Liver (tissue), 9 donors: Measurements from ENCODE around the gene SLC37A4. TPM values are rescaled to one million over a fixed set of nuclear protein-coding genes. Genes with fewer than 3 reads are reported as not detected.

Experiments used
- DNase-seq: peaks from one replicate; pipeline ENCODE4 v3.0.0-alpha.2; 2017; ENCODE audit warnings: low spot score
- H3K27ac ChIP-seq, 2 donors: one replicate each; pipeline ENCODE4 v1.7.0; 2013; ENCODE audit warnings: inconsistent platforms in 2 of 2, low read length in 2 of 2, control low read depth in 1 of 2, low read depth in 1 of 2, mild to moderate bottlenecking in 1 of 2
- H3K27me3 ChIP-seq, 4 donors: one replicate each; pipeline versions ENCODE4 v1.6.1 to v1.7.0; 2013; ENCODE audit warnings: low read length in 3 of 4, inconsistent platforms in 1 of 4, mild to moderate bottlenecking in 1 of 4, moderate library complexity in 1 of 4; ENCODE audit not compliant: control insufficient read depth in 4 of 4, insufficient read depth in 4 of 4
- H3K36me3 ChIP-seq, 4 donors: one replicate each; pipeline versions ENCODE4 v1.6.1 to v1.7.0; 2013; ENCODE audit warnings: low read length in 3 of 4, mild to moderate bottlenecking in 3 of 4, low read depth in 1 of 4, moderate library complexity in 1 of 4; ENCODE audit not compliant: control insufficient read depth in 4 of 4, insufficient read depth in 3 of 4
- H3K4me1 ChIP-seq, 4 donors: one replicate each; pipeline versions ENCODE4 v1.6.1 to v1.7.0; 2013; ENCODE audit warnings: low read length in 3 of 4, mild to moderate bottlenecking in 3 of 4, moderate library complexity in 1 of 4; ENCODE audit not compliant: control insufficient read depth in 4 of 4, insufficient read depth in 4 of 4
- H3K4me3 ChIP-seq, 3 donors: one replicate each; pipeline versions ENCODE4 v1.6.1 to v1.7.0; 2013; ENCODE audit warnings: low read length in 3 of 3, control low read depth in 1 of 3, low read depth in 1 of 3, mild to moderate bottlenecking in 1 of 3
- H3K9ac ChIP-seq, 2 donors: one replicate each; pipeline ENCODE4 v1.7.0; 2013; ENCODE audit warnings: low read length in 2 of 2, mild to moderate bottlenecking in 2 of 2, moderate library complexity in 2 of 2, control low read depth in 1 of 2, low read depth in 1 of 2
- H3K9me3 ChIP-seq, 4 donors: one replicate each; pipeline versions ENCODE4 v1.6.1 to v1.7.0; 2013; ENCODE audit warnings: low read length in 3 of 4; ENCODE audit not compliant: control insufficient read depth in 4 of 4
- CTCF ChIP-seq: fragments of 150-350 bp; IDR thresholded peaks from 2 replicates; pipeline ENCODE4 v1.5.1; 2017; ENCODE audit warnings: improper control_type of control experiment, low read depth, low read length; ENCODE audit not compliant: missing input control
- FOXA1 ChIP-seq: IDR thresholded peaks from 2 replicates; pipeline ENCODE4 v1.6.1; 2016; ENCODE audit warnings: antibody characterized with exemption
- FOXA2 ChIP-seq: IDR thresholded peaks from 2 replicates; pipeline ENCODE4 v1.6.1; 2016; ENCODE audit warnings: antibody characterized with exemption
- HNF4A ChIP-seq, 2 donors: conservative IDR thresholded peaks; 2 replicates each; pipeline ENCODE4 v1.6.1; 2016; ENCODE audit warnings: antibody characterized with exemption in 2 of 2, mild to moderate bottlenecking in 2 of 2
- HNF4G ChIP-seq: IDR thresholded peaks from 2 replicates; pipeline ENCODE4 v1.6.1; 2016; ENCODE audit warnings: antibody characterized with exemption
- JUND ChIP-seq, 2 donors: IDR thresholded peaks; 2 replicates each; pipeline ENCODE4 v1.6.1; 2016; ENCODE audit warnings: antibody characterized with exemption in 2 of 2
- MAX ChIP-seq: IDR thresholded peaks from 2 replicates; pipeline ENCODE4 v1.6.1; 2016; ENCODE audit warnings: antibody characterized with exemption
- ZBTB33 ChIP-seq: IDR thresholded peaks from 2 replicates; pipeline ENCODE4 v1.6.1; 2016; ENCODE audit warnings: antibody characterized with exemption
- WGBS: extraction: QIAGEN DNeasy Blood & Tissue Kit; methylation state at CpG from one replicate; pipeline ENCODE4 v1.1.7; 2013; 5-methylcytosine and 5-hydroxymethylcytosine counted together
- polyA plus RNA-seq, 2 donors: library from polyadenylated mRNA; stranded (reverse) in 1 of 2; unstranded in 1 of 2; fragments of 200-250 nt in 1 of 2; fragments of >200 nt in 1 of 2; fragmentation: Nextera tagmentation in 1 of 2; extraction: Ambion mirVana in 1 of 2; gene quantifications; one replicate each; pipeline versions ENCODE4 v1.2.1 to v1.2.3, GENCODE V29; 2013 to 2015
- total RNA-seq, 2 donors: library from RNA; depleted of rRNA; stranded (reverse); fragments of >200 nt; gene quantifications; one replicate each; pipeline ENCODE4 v1.2.3, GENCODE V29; 2014
- donor health status: healthy.
- donor health status: healthy.
- donor health status: healthy.
- donor health status: healthy.
- donor health status: healthy.

The SLC37A4 gene
- total and polyA plus RNA-seq, 4 donors, result 62.7 to 184 (median 96.3) TPM

DNA sequence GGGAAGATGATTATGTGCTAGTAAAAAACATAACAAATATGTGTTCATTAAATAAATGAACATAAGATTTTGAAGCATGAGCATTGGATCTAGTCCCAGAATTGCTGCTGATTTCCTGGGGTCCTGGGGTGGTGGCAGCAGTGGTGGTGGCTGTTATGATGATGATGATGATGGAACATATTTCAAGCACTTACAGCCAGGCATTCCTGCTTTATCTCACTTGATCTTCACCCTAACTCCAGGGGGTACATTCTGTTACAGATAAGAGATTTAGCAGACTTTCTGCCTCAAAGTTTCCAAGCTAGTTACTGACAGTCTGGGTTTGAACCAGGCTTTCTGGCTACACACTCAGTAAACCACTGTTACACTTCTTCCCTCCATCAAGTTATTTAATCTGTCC is 6.9 kb downstream of the SLC37A4 start:
- DNase-seq, result no peak
- Histone ChIP-seq H3K36me3 (peaks cover 5 to 18% (median 15%) of the 10 kb centered on the region in 4 donors), H3K9ac (no peak overlapping the region), H3K4me3 (no peak overlapping the region), H3K27ac (peak overlapping the region; percentile 92 to 97), H3K4me1 (peaks cover 19 to 81% (median 66%) of the 10 kb centered on the region in 4 donors), H3K9me3 (no peaks in the 10 kb centered on the region), H3K27me3 (no peaks in the 10 kb centered on the region)
- no peak for TF ChIP-seq ZBTB33
- TF ChIP-seq CTCF, result no peak
- TF ChIP-seq FOXA2, result no peak
- no peak for TF ChIP-seq FOXA1
- TF ChIP-seq HNF4A (conservative IDR thresholded peaks at IDR 0.05), result no peak
- TF ChIP-seq MAX, result no peak
- no peak for TF ChIP-seq JUND (IDR thresholded peaks at IDR 0.05)

DNA sequence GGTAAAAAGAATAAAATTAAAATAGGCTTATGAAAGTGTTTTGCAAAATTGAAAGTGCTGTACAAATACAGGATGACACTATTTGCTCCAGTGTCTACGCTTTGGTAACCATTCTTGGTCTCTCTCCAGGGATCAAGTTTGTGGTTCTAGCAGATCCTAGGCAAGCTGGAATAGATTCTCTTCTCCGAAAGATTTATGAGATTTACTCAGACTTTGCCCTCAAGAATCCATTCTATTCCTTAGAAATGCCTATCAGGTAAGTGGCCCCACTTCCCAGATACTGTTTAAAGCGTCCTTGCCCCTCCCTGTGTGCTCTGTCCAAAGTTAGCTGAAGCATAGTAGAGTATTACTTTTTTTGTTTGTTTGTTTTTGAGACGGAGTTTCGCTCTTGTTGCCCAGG is 9.0 kb downstream of the SLC37A4 start:
- Histone ChIP-seq H3K27ac (peak overlapping the region; percentile 63 to 99), H3K4me1 (peaks cover 22 to 71% (median 62%) of the 10 kb centered on the region in 4 donors)

More for the DNA sequence above, 9.0 kb downstream of the SLC37A4 start:
- Histone ChIP-seq H3K4me3 (no peak overlapping the region), H3K9me3 (no peaks in the 10 kb centered on the region), H3K36me3 (peaks cover 5 to 18% (median 15%) of the 10 kb centered on the region in 4 donors), H3K27me3 (no peaks in the 10 kb centered on the region), H3K9ac (peak overlapping the region; percentile 21 to 26)
- no peak for DNase-seq
- WGBS, result 29% methylated on average over 5 of the region's 5 CpGs
- no peak for TF ChIP-seq ZBTB33
- TF ChIP-seq FOXA2, result no peak
- TF ChIP-seq HNF4G, result no peak
- no peak for TF ChIP-seq CTCF
